Measurements from ENCODE around the gene SPOCK3.
"Not testable (repeated sequence)": the region's sequence is repeated elsewhere in the genome, so short reads cannot be mapped to it uniquely, and the experiment has no call there.

SPOCK3 gene

DNA sequence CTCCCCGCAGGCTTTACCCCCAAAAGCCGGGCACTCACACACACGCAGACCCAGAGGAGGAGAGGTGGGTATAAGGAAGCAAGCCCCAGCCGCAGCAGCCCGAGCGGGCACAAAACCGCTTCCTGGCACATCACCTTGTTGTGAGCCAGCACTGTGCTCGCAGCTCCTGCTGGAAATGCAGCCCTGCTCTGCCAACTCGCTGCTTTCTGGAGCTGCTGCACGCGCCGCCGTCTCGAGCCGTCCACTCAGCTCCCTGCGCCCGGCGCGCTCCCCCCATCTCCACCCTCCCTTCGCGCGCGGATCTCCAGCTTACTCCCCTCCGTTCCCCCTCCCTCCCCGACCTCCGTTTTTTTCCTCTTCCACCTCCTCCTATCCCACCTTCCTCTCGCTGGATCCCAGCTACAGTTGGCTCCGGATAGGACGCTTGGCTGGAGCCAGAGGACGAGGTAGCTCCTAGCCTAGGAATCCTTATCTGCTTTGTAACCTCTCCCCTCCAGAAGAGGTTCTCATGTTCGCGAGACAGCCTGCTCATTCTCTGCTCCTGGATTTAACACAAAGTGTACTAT is at the start of gene SPOCK3:
Gene SPOCK3, minus strand, starts transcription at position 179 of the 566 bp plus-strand sequence.
- no peak for DNase-seq

DNA sequence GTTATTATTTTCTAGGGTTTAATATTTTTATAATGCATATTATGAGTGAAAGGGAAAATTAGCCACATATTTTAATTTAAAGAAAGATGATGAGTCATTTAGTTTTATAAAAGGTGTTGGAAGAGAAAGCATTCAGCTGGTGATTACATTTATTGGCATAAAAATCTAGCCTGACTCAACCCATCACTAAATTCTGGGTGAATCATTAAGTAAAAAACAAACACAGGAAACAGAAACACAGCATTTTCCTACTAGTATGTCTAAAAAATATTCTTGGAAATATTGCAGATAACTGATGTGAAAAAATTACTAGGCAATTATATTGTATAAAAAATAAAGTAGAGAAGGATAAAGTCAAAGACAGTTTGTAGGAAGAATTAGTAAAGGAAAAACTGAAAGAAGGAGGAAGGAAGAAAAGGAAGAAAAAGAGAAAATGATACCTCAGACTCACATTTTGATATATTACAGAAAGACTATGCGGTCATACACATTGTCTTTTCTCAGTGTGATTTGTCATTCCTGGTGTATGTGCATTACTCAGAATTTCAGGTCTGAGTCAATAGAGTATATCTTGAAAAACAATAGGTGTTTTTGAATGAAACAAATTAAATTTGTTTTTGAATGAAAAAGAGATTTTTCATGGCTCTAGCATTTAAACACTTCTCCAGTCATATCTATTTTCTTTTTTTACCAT is 48.0 kb upstream of the SPOCK3 start:
- no peak for DNase-seq

DNA sequence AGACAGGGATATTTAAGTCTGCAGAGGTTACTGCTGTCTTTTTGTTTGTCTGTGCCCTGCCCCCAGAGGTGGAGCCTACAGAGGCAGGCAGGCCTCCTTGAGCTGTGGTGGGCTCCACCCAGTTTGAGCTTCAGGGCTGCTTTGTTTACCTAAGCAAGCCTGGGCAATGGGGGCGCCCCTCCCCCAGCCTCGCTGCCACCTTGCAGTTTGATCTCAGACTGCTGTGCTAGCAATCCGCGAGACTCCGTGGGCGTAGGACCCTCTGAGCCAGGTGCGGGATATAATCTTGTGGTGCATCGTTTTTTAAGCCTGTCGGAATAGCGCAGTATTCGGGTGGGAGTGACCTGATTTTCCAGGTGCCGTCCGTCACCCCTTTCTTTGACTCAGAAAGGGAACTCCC is 47.3 kb upstream of the SPOCK3 start:
- DNase-seq: not testable (repeated sequence)

DNA sequence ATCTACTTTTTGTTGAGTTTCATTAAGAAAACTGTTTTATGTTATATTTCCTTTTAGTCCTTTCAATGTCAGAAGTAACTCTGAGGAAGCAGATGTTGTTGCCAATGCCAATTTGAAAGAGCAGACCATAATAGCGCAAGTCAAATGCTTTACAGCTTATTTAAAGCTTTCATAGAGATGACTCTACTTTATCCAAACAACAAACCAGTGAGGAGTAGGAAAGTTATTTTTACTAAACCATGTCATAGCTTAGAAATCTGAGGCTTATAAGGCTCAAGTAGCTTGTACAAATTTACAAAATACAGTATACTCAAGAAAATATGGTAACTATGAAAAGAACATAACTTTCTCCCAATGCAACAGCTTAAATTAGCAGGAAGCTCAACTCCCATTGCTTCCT is 40.1 kb upstream of the SPOCK3 start:
- no peak for DNase-seq

DNA sequence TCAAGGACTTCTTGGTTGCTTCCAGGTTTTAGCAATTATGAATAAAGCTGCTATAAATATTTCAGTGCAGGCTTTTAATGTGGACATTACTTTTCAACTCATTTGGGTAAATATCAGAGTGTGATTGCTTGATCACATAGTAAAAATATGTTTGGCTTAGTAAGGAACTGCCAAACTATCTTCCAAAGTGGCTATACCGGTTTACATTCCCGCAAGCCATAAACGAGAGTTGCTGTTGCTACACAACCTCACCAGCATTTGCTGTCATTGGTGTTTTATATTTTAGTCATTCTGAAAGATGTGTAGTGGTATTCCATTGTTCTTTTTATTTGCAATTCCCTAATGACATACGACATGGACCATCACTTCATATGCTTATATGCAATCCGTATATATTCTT is 30.9 kb upstream of the SPOCK3 start:
- no peak for DNase-seq

DNA sequence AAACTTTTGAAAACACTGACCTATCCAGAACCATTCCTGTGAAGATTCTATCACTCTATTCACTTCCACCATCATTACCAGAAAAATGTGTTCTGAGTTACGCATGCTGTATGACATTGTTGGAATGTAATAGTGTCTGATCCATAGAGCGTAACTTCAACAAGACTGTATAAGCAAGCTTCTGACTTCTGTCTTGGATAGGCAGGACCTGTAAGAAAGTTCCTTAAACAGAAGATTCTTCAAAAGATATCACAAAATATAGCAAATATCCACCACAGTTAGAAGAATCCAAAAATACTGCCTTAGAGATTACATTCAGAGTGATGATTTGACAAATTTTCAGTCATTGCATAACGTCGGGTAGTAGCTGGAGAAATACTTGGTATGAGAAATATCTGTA is 14.0 kb upstream of the SPOCK3 start:
- DNase-seq: no peak

DNA sequence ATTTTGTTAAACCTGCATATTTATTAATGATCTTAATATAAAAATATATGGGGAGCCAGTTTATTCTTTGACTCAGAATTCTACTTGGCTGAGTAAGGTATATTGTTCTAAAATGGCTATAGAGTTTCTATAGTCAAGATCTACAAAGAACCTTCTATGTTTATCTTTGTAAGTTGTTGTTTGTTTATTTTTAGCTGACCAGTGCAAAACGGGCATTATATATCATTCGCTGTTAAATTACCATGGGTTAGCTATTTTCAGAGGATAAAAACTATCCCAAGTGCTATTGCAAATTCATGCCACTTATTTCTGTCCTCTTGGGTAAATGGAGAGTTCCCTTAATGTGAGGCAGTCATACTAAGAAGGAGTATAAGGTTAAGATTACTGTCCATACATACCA is 5.3 kb upstream of the SPOCK3 start:
- no peak for DNase-seq

DNA sequence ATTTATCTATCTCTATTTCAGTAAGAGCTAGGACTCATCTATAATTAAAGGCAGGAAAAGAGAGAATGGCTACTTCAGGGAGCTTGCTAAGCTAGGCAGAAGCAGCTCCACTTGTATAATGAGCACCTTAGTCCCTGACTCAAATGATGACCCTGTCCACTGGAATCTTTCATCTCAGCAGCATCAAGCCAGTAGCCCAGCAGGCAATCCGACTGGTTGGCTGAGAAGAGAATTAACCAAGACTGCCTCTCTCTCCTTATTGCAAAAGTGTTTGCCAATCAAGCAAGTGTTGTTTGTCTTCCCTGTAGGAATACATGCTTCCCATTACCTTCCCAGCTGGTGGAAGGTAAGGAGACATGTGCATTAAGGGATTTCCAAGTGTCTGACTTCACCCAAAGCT is 3.9 kb upstream of the SPOCK3 start:
- DNase-seq: no peak

DNA sequence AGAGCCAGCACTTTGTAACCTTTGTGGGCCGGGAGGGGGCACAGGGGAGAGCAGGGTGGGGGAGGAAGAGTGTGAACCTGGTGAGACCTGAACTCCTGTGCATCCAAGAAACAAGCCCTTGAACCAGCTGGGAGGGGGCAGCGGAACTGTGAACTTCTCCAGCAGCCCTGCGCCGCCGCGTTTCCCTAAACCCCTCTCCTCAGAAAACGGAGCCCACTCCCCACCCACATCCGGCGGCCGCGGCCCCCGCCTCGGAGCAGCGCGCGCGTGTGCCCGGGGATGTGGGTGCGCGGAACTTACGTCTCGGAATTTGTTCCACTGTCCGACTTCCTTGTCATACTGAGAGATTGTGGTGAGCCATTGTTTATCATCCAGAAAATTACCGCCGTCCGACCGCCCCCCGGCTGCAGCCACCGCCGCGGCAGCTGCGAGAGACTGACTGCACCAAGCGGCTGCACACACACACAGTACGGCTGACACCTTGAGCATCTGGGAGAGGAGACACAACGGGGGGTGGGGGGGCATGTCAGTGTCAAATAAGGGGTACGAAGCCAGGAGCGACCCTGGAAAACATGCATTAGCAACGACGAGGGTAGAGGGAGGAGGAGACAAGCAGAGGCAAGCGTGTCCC is 494 bp downstream of the SPOCK3 start:
- DNase-seq: no peak

DNA sequence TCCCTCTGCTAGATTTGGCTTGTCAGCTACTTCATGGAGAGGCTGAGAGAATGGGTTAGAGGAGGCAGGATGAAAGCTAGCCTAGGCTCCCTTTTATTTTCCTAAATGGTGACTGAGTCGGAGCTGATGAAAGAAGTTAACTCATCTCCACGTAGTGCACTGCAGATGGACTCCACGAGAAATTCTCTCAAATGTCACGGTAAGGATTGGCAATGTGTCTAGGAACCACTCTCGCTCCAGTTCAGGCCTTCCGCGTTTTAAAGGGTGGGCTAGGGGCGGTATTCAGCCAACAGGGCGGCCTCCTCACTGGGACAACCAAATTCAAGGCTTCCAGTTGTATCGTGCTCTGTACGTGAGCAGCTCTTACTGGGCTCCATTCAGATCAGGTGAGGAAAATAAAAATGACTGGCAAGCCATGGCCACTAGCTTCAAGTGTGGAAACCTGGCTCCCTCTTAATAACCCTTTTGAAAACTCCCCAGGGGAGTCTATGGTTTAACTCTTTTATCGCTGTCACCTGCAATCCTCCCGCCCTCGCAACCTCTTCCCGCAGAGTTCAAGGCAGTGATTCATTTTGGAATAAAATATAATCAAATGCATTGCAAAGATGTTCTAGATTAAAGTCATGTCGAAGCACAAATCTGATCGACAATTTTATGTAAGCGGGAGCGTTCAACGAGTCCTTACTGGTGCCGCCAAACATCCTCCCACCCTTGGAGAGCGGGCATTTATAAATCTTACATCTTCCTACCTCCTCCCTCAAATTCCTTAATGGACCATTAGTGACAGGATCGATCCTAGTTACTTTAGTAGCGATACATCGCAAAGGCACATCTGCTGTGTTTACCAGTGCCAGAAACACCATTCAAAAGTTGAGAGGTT is 1.2 kb downstream of the SPOCK3 start:
- no peak for DNase-seq

DNA sequence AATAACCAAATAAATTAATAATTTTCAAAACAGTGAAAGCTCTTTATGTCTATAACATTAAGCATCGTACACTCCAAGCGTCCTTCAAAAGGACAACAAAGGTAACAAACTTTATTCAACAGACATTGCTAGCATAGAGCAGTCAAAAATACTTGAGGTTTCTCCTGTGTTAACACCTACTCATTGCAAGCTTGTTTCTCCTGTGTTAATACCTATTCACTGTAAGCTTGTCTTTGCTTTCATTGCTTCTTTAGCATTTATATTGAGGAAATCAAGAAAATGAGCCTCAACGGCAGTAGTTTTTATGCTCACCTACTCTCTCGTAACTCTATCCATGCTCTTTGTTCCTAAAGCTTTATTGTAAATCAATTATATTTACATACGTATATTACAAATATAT is 3.5 kb downstream of the SPOCK3 start:
- DNase-seq: no peak

DNA sequence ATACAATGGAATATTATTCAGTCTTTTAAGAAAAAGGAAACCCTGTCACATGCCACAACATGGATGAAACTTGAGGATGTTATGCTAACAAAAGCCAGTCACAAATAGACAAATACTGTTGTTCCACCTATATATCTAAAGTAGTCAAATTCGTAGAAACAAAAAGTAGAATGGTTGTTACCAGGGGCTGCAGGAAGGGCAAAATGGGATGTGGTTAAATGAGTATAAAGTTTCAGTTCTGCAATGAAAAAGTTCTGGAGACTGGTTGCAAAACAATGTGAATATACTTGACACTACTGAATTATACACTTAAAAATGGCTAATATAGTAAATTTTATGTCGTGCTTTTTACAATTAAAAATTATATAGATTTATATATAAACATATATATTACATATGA is 12.2 kb downstream of the SPOCK3 start:
- no peak for DNase-seq

DNA sequence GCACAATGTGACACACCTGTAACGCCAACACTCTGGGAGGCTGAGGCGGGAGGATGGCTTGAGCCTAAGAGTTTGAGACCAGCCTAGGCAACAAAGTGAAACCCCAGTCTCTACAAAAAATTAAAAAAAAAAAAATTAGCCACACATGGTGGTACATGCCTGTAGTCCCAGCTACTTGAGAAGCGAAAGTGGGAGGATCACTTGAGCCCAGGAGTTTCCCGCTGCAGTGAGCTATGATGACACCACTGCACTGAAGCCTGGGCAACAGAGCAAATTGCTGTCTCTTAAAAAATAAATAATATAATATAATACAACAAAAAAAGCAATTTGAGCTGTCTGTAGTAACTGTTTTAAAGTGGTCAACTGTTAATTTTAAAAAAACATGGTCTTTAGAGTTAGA is 13.2 kb downstream of the SPOCK3 start:
- DNase-seq: no peak

DNA sequence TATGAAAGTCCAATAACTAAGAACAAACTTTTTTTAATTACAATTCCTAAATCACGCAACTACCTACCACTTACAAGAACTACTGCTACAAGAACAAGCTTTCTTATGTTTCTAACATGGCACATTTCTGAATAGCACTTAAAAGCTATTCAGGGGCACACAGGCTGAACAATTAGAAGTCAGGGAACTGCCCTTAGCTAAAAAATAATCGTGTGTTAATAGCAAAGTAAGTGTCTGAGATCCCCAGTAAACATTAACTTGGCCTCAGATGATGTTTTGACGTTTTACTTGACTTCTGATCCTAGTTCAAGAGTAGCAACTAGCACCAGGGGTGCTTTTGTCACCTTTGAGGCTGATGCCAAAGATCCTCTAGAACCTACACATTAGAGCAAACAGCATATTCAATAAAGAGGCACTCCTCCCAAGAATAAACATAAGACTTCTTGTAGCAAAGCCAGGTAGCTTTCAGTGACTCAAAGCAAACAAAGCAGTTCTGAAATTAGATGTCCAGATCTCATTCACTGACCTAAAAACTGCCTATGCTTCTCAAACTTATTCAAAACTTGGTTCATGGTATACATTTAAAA is 16.2 kb downstream of the SPOCK3 start:
- DNase-seq: no peak

DNA sequence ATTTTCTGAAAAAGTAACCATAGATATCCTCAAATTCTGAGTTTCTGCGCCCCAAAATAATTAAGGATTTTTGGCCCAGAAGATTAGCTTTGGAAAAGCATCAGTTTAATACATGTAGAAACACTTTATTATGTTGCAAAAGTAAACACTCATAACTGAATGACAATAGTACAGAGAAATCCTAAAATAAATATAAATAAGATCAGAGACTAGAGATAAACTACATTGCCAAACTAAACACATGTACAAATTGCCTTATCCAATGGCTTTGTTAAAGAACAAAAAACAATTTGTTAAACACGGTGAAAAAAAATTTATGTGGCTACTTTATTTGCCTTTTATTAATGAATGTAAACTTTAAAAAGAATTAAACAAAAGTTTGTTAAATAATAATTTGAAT is 17.5 kb downstream of the SPOCK3 start:
- DNase-seq: no peak

DNA sequence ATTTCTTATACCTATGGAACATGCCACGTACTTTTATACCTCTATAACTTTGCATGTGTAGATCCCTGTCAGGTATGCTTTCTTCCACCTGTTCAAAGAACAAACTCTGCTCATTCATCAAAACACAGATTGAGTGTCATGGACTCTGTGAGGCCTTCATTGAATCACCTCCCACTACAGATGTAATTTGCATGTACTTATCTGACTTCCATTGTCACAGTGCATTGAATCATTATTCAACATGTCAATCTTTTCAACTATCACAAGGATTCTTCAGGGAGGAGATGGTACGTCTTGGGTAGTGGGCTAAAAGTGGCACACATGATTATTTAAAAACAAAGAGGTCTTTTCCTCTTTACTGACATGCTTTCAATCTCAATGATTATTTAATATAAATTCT is 24.1 kb downstream of the SPOCK3 start:
- peak; percentile 13 for DNase-seq

DNA sequence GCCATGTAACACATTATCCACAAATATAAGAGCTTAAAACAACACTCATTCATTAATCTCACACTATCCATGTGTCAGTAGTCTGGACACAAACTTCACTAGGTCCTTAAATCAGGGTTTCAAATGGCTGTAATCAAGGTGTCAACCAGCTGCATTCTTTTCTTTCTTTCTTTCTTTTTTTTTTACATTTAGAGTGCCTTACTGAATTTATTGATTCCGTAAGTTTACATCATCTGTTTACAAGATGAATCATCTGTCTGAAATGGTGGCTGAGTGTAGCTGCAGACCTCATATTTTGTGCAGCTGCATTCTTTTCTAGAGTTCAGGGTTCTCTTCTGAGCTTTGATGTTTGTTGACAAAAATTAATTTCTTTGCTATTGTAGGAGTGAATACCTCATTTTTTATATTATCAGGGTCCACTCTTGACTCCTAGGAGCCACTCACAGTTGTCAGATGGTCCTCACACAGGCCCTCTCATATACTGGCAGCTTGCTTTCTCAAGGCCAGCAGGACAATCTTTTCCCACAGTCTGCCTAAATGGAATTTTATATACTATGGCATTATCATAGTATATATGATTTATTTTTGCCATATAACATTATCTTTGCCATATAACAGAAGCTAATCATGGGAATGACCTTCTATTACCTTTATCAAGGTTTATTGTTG is 37.8 kb downstream of the SPOCK3 start:
- DNase-seq: no peak

DNA sequence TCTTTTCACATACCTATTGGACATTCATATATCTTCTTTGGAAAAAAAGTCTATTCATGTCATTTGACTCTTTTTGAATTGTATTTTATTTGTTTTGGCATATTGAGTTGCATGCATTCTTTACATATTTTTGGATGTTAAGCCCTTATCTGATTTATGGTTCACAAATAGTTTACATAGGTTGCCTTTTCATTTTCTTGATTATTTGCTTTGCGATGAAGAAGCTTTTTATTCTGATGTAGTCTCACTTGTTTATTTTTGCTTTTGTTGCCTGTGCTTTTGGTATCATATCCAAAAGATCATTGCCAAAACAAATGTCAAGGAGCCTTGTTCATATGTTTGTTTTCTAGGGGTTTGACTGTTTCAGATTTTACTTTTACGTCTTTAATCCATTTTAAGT is 43.9 kb downstream of the SPOCK3 start:
- DNase-seq: no peak

DNA sequence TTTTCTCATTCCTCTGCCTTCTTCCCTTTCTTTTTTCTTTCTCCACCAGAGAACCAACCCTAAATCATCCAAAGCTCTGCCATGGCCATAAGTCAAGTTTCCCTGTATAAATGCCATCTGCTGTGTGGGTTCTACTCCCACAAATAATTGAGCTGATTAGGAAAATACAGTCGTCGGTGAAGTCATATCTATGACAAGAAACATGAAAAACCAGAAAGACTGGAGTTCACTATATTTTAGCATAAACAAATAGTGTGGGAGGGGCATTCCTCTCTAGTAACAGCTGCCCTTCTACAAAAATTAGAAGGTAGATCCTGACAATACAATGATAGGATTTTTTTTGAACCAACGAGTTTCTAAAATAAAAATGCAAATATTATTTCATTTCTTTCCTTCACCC is 48.8 kb downstream of the SPOCK3 start:
- DNase-seq: no peak

DNA sequence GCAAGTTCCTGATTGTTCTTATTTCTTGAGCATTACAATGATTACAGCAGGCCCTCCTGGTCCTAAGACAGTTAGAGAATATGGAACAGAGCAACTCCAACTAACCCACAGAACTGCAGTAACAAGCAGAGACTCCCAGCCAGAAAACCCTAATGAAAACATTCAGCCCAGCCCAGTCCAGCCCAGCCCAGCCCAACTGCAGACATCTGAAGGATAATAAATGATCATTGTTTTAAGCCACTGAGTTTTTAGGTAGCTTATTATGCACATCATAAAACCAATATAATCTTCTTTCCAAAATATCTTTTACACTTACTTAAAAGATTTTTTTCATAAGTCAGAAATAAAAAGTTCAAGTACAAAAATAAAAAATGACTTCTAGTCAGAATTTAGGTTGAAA is 51.3 kb downstream of the SPOCK3 start:
- no peak for DNase-seq

DNA sequence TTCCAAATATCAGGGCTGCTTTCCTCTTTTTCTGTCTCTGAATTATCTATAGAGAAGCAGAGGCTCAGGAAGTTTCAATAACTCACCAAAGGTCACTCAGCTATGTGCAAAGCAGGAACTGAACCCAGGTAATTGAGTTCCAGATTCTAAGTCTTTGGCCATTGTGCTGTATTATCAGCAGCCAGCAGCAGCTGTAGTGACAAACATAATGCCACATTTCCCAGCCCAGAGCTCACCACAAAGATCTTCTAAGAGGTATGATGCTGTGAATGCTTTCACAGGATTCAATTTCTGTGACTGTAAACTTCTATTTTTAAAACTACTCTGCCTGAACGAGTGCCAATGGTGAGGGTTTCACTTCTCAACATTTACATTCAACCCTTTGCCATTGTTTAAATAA is 56.4 kb downstream of the SPOCK3 start:
- no peak for DNase-seq

DNA sequence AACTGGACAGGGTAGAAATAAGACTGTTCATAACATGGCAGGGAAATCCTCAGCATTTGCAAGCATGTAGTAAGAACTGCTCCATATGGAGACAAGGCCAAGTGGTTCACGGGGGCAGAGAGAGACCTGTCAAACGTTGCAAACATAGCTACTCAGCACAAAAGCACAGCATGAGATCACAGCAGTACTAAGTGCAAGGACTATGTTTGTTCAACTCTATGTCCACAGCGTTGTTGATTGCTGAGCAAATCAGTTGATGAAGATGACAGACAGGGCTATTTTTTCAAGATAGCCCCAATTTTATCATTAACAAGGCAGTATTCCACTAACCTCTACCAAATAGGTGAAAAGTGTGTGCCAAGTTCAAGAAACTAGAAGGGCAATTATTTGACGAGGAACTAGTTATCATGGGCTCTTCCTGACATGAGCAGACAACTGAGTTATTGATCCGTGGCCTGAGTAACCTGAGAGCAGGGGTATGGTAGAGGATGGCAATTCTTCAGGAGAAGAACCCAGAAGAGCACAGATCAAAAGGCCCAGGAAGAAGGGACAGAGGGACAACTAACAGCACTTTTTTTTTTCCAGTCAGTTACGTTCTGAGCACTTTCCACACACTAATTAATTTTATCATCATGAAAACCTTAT is 57.4 kb downstream of the SPOCK3 start:
- no peak for DNase-seq
